HepG2 (cell line): Measurements from ENCODE around the gene R3HDM4. TPM values are rescaled to one million over a fixed set of nuclear protein-coding genes. Genes with fewer than 3 reads are reported as not detected.

ENCODE experiments used
- ATF3 ChIP-seq: sonication (generic); formaldehyde crosslinking; IDR thresholded peaks from 2 replicates; pipeline ENCODE4 v1.4.0; 2020; ENCODE audit warnings: missing genetic modification reagents
- CENPBD1 ChIP-seq: sonication (generic); formaldehyde crosslinking; IDR thresholded peaks from 2 replicates; pipeline ENCODE4 v1.8.0; 2022; ENCODE audit warnings: missing genetic modification reagents, low read depth, mild to moderate bottlenecking, borderline replicate concordance
- DBP ChIP-seq: sonication (generic); formaldehyde crosslinking; IDR thresholded peaks from 2 replicates; pipeline ENCODE4 v1.4.0; 2020; ENCODE audit warnings: missing genetic modification reagents; ENCODE audit errors: not compliant biosample characterization
- GABPB1 ChIP-seq: IDR thresholded peaks from 2 replicates; pipeline ENCODE4 v1.6.1; 2016; ENCODE audit warnings: mild to moderate bottlenecking, missing genetic modification reagents, moderate library complexity, missing compliant biosample characterization
- MIER3 ChIP-seq: IDR thresholded peaks from 2 replicates; pipeline ENCODE4 v1.6.1; 2016; ENCODE audit warnings: missing compliant biosample characterization, borderline replicate concordance
- PBX2 ChIP-seq: IDR thresholded peaks from 2 replicates; pipeline ENCODE4 v1.6.1; 2016; ENCODE audit warnings: control low read depth
- TCF7 ChIP-seq: sonication (generic); IDR thresholded peaks from 2 replicates; pipeline ENCODE4 v1.6.1; 2016; ENCODE audit warnings: antibody characterized with exemption, low read depth
- WIZ ChIP-seq: sonication (generic); formaldehyde crosslinking; IDR thresholded peaks from 2 replicates; pipeline ENCODE4 v1.5.1; 2020; ENCODE audit warnings: mild to moderate bottlenecking, missing genetic modification reagents
- ZKSCAN1 ChIP-seq: fragments of 150-350 bp; IDR thresholded peaks from 2 replicates; pipeline ENCODE4 v1.6.1; 2014; ENCODE audit warnings: low read length
- ZNF256 ChIP-seq: sonication (generic); formaldehyde crosslinking; conservative IDR thresholded peaks from 2 replicates; pipeline ENCODE4 v1.4.0; 2020; ENCODE audit warnings: missing genetic modification reagents
- ZNF414 ChIP-seq: sonication (generic); formaldehyde crosslinking; IDR thresholded peaks from 2 replicates; pipeline ENCODE4 v1.5.0; 2020; ENCODE audit warnings: missing genetic modification reagents
- ZNF432 ChIP-seq: sonication (generic); formaldehyde crosslinking; IDR thresholded peaks from 2 replicates; pipeline ENCODE4 v1.5.0; 2020; ENCODE audit warnings: missing genetic modification reagents, mild to moderate bottlenecking, borderline replicate concordance
- ZNF512B ChIP-seq: sonication (generic); formaldehyde crosslinking; IDR thresholded peaks from 2 replicates; pipeline ENCODE4 v1.5.1; 2020; ENCODE audit warnings: missing genetic modification reagents, mild to moderate bottlenecking, borderline replicate concordance
- ZNF790 ChIP-seq: sonication (generic); formaldehyde crosslinking; IDR thresholded peaks from 2 replicates; pipeline ENCODE4 v1.8.0; 2022; ENCODE audit warnings: missing genetic modification reagents, mild to moderate bottlenecking, borderline replicate concordance
- ZSCAN21 ChIP-seq: sonication (generic); formaldehyde crosslinking; IDR thresholded peaks from 2 replicates; pipeline ENCODE4 v1.8.0; 2022; ENCODE audit warnings: mild to moderate bottlenecking, missing genetic modification reagents, moderate library complexity, borderline replicate concordance
- polyA plus RNA-seq, 8 experiments: library from polyadenylated mRNA; depleted of rRNA in 3 of 8; stranded (reverse) in 7 of 8; unstranded in 1 of 8; fragments of >200 nt; fragmentation: Illumina TruSeq in 4 of 8; extraction: Trizol in 4 of 8; gene quantifications; 2 replicates each; pipeline versions ENCODE4 v1.2.1 to v1.2.3, GENCODE V29; 2011 to 2016; ENCODE audit warnings: low read depth in 4 of 8, missing spikeins in 1 of 8, mixed read lengths in 1 of 8; ENCODE audit not compliant: insufficient read depth in 1 of 8
- total RNA-seq, 5 experiments: library from RNA; depleted of rRNA; stranded (reverse); fragments of >200 nt; fragmentation: Illumina TruSeq; extraction: Trizol; gene quantifications; 2 replicates each; pipeline ENCODE4 v1.2.3, GENCODE V29; 2016; ENCODE audit warnings: low read depth in 1 of 5

The R3HDM4 gene
- total and polyA plus RNA-seq, 2 of the 13 experiments (the other 11 are each of a cell fraction or from before 2014, with no cell fraction given), result 26.2 to 26.9 TPM

GRCh38 chr19:928471-929202 lies 15.6 kb upstream of the R3HDM4 start (continued):
- TF ChIP-seq ZNF512B (CRISPR knock-in tag), result no peak
- TF ChIP-seq ZNF790 (CRISPR knock-in tag), result no peak
- TF ChIP-seq ZNF432 (CRISPR knock-in tag), result no peak
- TF ChIP-seq ZSCAN21 (CRISPR knock-in tag), result no peak
- no peak for TF ChIP-seq GABPB1
- peak; percentile 47; the same call in 1 of the 2 replicates for TF ChIP-seq ZKSCAN1
- no peak for TF ChIP-seq ATF3 (CRISPR knock-in tag)
- TF ChIP-seq TCF7, result no peak
- no peak for TF ChIP-seq CENPBD1 (CRISPR knock-in tag)
- TF ChIP-seq WIZ (CRISPR knock-in tag), result 0 out of 2 replicates have a peak, but pooled peaks have one; percentile 16
- no peak for TF ChIP-seq DBP (CRISPR knock-in tag)
- no peak for TF ChIP-seq ZNF256 (CRISPR knock-in tag)
- TF ChIP-seq ZNF414, result no peak
- TF ChIP-seq PBX2 (CRISPR knock-in tag), result no peak
- no peak for TF ChIP-seq MIER3 (CRISPR knock-in tag)
